Ecto neural progenitor cell (in vitro differentiated cells): ENCODE data around the gene APPBP2.
"Not testable (repeated sequence)": the region's sequence is repeated elsewhere in the genome, so short reads cannot be mapped to it uniquely, and the experiment has no call there.

Source experiments
- DNase-seq: peaks from one replicate; pipeline ENCODE4 v3.0.0-alpha.2; 2018; ENCODE audit warnings: low spot score

APPBP2 gene

GRCh38 chr17:60496041-60496440 lies 30.0 kb downstream of the APPBP2 start:
- no peak for DNase-seq

GRCh38 chr17:60495260-60495659 lies 30.8 kb downstream of the APPBP2 start:
- no peak for DNase-seq

GRCh38 chr17:60493847-60494321 lies 32.2 kb downstream of the APPBP2 start:
- DNase-seq: no peak

DNA sequence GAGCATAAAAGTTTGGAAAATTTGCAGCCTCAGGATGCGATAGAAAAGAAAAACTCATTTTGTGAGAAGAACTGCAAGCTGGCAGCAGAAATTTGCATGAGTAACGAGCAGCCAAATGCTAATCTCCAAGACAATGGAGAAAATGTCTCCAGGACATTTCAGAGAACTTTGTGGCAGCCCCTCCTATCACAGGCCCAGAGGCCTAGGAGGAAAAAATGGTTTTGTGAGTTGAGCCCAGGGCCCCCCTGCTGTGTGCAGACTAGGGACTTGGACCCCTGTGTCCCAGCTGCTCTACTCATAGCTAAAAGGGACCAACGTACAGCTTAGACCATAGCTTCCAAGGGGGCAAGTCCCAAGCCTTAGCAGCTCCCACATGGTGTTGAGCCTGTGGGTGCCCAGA lies 34.3 kb downstream of the APPBP2 start:
- DNase-seq: no peak

GRCh38 chr17:60490594-60490993 lies 35.4 kb downstream of the APPBP2 start:
- not testable (repeated sequence) for DNase-seq

- DNase-seq: no peak
These were observed 44.4 kb downstream of the APPBP2 start for GRCh38 chr17:60481604-60482003.

DNA sequence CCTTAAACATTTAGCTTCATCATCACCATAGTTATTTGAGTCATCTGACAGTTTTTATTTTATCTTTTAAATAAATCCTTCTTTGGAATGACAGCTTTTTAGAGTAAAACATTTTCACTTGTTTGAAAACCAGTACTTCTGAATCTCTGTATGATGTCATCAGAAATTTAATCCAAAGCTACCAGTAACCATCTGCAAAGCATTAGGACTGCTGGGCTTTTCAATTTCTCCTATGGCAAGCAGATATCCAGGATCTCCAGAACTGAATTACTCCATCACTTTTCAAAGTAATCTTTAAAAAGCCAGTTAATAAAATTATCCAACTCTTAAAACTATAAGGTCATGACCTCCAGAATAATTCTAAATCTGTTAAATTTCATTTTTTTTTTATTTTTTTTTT lies 52.3 kb downstream of the APPBP2 start:
- no peak for DNase-seq

- no peak for DNase-seq
These were observed 53.6 kb downstream of the APPBP2 start for GRCh38 chr17:60472449-60472848.

GRCh38 chr17:60471451-60471850 lies 54.6 kb downstream of the APPBP2 start:
- no peak for DNase-seq

GRCh38 chr17:60468371-60468770 lies 57.7 kb downstream of the APPBP2 start:
- no peak for DNase-seq

DNA sequence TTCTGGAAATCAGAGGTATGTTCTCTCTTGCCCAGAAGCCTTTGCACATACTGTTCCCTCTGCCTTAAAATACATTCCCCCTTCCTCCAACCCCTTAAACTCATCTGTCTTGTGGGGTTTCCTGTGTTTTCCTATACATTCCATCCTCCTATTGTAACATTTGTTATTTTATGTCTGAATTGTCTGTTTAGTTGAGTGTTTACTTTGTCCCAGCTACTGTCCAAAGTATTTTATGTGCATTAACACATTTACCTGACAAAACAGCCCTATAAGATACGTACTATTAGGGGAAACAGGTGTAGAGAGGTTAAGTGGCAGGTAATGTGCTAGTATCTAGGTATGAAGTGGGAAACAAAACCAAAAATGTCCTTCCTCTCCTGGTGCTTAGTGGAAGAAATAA lies 61.7 kb downstream of the APPBP2 start:
- no peak for DNase-seq

DNA sequence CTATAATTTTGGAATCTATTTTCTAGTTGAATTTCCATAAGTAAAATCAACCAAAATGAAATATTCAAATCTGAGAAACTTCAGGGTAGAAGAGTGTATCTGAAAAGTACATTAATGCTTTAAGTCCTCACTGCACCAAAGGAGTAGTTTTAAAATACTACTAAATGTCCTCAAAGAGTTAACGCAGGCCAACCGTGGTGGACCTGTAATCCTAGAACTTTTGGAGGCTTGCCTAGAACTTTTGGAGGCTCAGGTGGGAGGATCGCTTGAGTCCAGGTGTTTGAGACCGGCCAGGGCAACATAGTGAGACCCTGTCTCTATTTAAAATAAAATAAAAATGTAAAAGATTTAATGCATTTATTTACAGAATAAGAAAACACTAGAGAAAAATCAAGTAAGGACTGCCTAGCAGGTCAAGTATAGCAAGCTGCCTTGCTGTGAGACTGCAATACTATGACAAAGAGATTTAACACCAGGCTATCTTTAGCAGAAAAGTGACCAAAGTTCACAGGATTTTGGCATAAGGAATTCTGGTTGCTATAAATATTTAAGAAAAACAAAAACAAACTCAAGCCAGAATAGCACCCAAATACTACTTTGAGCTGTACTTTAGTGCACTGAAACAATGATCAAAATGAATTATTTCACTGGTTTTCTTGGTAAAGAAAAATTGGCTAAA lies 62.7 kb downstream of the APPBP2 start:
- DNase-seq: no peak

DNA sequence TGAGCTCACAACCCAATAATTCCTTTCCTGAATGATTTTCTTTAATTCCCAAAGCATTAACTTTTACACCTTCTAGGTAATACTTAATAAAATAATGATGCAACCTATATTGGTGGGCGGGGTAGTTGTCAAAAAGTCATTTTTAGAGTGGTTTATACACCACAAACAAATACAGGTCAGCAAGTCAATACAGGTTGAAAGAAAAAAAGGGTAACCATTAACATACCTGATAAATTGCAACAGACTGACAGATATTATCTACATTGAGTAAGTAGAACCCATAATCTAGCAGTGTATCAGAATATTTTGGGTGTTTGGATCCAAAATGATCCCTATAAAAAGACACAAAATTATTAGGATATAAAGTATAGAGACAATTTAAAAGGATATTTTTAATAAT lies 64.5 kb downstream of the APPBP2 start:
- DNase-seq: no peak

- DNase-seq: no peak
These were observed 68.9 kb downstream of the APPBP2 start for GRCh38 chr17:60457148-60457547.

- no peak for DNase-seq
These were observed 70.7 kb downstream of the APPBP2 start for GRCh38 chr17:60455378-60455777.

DNA sequence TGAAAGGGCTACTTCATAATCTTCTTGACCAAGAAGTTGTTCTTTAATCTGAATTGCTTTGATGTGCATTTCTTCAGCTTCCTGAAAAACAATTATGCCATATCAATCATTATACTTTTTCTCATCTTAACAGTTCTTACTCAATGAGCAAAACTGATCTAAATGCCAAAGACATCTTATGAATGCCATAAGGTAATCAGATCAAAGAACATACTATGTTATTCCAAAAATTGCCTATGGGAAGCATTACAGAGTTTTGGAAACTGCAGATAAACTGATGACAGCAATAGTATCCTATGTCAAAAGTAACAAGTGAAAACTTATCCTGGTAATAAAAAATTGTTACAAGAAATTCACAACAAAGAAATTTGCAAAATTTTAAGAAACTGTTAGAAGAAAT lies 74.1 kb downstream of the APPBP2 start:
- no peak for DNase-seq

DNA sequence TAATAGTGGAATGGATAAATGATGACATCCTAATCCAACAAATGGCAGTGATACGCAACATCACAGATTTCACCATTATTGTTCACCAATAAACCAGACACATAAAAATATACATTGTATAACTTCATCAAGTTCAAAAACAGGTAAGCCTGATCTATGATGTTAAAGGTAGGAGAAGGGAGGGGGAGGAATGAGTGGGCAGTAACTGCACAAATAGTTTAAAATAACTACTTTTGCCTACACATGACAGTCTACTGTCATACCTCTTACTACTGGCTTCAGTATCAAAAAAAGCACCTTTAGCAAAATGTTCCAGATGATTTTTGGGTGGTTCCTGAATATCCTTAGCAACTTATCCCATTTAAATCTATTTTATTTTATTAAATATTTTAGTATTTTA lies 75.0 kb downstream of the APPBP2 start:
- DNase-seq: no peak

DNA sequence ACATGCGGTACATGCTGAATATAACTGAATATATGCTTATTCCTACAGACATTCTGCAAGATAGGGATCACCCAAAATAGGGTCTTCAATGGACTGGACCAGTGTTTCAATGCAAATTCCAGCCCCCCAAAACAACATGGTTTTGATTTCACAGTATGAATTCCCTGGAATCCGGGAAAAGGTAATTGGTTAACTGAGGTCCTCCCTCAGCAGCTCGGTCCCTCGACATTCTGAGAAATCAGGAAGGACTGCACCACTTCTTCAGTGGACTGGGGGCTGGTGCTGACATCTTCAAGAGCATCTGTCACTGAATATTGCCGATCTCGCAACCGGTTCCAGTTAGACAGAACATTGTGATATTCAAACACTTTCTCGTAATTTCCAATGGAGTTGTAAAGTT lies 78.7 kb downstream of the APPBP2 start:
- no peak for DNase-seq

DNA sequence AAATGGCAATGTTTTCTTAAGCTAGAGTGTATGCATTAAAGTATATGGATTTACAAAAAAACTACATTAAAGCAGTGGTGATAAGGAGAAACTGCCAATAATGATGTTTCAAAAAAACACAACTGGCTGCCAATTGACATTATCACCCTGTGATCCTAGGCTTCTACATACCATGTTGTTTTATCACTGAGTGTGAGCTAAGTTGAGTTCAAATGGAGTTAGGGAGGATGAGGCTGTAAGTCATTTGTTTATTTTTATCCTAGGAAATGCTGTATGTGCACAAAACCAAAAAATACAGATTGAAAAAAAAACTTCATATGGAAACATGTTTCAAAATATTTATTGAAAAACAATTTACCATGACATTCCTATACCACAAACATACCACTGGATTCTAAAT lies 80.9 kb downstream of the APPBP2 start:
- no peak for DNase-seq

- DNase-seq: no peak
These were observed 82.3 kb downstream of the APPBP2 start for GRCh38 chr17:60443713-60444112.

DNA sequence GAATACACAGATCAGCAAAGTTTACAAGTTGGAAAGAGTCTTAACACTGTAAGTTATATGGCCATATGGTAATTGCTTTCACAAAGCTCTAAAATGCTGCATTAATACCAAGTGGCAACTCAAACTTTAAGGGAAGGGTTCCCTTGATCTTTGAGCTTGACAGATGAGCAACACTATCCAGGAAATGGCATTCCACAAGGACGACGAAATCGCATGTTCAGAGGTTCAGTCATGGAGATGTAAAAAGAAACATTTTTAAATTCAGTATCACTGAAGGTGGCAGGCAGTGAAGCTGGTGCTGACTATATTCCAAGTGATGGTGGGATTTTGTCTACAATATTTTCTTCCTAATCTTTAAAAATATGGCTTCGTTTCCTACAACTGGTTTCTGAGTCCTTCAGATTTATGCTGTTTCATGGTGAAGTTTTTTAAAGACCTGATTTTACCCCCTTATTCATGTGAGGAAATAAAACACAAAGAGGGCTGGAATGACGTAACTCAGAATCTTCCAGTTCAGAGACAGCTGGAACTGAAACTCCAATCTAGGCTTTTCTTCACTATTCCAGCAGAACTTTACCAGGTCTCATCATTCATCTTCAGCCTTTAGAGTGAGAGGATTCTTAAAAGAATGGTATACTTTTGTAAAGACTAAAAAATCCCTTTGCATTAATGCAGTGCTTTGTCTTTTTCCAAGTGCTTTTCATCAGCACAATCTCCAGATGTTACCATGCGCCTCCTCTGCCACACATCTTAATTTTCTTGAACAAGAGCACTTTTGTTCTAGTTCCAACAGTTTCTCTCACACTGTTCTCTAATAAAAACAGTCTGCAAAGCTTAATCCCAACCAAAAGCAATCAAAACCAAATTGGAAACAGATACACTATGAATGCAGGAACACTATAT lies 83.5 kb downstream of the APPBP2 start:
- no peak for DNase-seq

DNA sequence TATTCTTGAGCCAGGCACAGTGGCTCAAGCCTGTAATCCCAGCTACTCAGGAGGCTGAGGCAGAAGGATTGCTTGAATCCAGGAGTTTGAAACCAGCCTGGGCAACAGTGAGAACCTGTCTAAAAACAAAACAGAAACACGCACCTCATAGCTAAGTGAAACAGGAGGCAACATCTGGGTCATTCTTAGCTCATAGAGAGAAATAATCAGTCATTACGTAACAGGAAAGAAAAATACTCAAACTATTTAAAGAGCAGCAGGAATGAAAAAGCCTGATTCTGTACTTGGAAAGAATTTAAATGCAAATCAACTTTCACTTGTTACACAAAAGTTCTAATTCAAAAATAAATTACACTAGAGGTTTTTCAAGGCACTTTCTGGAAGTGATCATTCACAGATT lies 86.5 kb downstream of the APPBP2 start:
- no peak for DNase-seq

- DNase-seq: no peak
These were observed 89.4 kb downstream of the APPBP2 start for GRCh38 chr17:60436676-60437075.
